Embryonic facial prominence (tissue), 1 donor: ENCODE data around the gene DNPH1.

Source experiments
- DNase-seq: peaks from one replicate; pipeline ENCODE4 v3.0.0-alpha.2; 2016; ENCODE audit errors: extremely low spot score

Gene DNPH1

DNA sequence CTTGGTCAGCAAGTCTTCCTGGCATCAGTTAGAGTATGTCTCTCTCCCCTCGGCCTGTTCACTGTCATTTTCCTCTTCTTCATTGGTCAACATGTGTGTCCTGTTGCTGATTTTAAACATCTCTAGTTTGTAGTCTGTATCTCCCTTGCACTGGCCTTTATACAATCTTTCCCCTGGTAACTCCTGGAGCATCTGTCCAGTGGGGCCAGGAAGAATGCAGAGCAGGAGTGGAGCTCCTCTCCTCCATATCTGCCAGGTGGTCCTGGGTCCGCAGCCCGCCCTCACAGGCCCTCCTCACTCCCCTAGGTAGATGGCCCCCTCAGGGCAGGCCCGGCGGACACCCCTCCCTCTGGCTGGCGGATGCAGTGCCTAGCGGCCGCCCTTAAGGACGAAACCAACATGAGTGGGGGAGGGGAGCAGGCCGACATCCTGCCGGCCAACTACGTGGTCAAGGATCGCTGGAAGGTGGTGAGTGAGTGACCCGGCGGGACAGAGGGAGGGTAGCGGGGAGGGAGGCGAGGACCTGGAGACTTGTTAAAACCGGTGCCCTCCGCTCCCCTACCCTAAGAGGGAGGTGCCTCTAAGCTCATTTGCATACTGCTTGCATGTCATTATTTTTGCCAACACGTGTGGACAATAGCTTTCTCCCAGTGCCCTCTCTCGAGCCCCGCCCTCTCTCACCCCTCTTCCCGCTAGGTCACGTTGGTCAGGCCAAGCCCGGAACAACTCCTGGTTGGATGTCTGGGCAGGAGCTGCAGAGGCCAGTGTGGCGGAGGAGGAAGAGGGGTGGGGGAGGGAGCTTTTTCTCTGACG lies 17.2 kb upstream of the DNPH1 start:
- no peak for DNase-seq

DNA sequence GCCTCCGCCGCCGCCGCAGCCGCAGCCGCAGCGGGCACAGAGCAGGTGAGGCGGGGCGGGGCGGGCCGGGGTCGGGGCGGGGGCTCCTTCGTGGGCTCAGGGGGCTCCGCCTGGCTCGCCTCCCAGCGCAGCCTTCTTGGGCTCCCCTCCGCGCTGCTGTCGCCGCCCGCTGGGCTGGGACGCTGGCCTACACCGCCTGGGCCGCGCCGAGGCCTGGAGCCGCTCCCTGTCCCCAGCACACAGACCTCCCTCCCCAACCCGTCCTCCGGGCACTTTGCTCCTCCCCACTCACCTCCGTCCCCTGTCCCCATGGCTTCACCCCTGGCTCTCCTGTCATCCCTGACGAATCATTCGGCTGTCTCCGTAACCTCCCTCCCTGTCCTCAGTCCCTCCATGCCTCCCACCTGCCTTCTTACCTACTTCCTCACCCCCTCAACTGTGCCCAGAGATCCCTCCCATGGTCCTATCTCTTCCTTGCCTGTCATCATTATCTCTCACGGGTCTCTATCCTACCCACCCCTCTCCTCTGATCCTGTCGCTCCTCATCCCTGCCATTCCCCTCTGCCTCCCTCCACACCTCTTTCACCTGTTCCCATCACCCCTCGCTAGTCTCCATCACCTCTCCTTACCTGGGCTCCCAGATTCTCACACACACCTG lies 14.5 kb upstream of the DNPH1 start:
- DNase-seq, result no peak

DNA sequence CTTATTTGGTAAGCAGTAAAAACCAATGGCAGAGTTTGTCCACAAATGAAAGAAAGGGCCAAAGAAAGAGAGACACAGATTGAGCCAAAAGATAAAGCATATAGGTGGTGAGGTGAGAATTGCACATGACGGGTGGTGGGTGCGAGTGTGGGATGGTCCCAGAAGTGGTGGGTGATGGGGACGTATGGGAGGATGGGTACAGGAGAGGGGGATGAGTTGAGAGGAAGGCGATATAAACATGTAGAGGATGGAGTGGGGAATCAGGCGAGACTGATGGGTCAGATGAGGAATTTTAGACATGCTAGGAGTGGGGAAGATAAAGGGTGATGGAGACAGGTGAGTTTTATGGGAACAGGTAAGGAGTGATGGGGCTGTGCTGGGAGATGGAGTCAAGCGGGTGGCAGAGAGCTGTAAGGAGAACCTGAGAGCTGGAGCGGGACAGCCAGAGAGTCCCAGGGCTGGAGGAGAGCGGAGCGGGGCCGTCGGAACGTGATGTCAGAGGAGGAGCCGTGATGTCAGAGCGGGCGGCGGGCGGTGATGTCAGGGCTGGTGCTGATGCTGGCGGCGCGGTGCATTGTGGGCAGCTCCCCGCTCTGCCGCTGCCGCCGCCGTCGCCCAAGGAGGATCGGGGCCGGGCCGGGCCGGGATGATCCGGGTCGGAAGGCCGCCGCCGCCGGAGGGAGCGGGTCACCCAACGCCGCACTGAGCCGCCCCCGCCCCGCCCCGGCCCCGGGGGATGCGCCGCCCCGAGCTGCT lies 13.8 kb upstream of the DNPH1 start, which contains the start of gene TTBK1:
Gene TTBK1, plus strand, starts transcription at position 574 of the 756 bp plus-strand sequence. CDS start 3,180 bp downstream, outside the sequence.
- no peak for DNase-seq

DNA sequence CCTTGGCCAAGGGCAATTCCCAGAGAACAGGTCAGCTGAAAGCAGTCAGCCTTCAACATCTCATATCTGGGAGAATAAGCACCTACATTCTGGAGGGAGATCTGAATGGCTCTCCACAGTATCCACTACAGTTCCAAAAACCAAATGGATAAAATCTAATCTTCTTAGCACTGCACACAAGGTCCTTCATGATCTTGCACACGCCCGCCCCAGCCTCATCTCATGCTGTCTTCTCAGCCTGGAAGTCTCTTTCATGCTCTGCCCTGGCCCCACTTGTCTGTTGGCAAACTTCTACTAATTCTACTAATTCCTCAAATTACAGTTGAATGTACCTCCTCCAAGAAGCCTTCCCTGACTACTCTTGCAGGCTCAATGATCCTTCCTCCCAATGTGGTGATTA lies 12.2 kb upstream of the DNPH1 start:
- DNase-seq, result no peak

DNA sequence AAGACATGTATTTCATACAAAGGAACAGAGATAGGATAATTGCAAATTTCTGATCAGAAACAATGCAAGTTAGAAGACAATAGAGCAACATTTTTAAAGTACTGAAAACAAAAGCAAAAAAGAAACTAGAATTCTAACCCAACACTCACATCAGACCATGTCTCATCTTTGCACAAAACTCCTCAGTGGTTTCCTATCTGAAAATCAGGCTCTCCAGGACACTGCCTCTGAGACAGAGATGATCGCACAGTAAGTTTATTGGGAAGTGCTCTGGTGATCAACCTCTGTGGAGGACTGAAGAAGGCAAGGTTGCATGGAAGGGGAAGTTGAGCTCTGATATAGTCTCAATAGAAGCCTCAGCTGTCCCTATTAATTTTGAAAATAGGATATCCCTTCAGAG lies 11.7 kb upstream of the DNPH1 start:
- DNase-seq, result no peak

DNA sequence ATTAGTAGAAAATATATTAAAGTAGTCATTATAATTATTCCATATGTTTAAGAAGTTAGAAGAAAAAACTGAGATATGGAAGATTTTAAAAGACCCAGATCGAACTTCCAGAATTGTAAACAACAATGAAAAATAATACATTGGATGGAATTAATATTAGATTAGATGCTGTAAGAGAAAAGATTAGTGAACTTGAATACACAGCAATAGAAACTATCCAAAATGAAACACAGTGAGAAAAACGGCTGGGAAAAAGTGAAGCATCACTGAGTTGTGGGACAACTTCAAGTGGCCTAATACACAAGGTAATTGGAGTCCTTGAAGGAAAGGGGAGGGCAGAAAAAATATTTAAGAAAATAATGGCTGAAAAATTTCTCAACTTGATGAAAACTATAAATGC lies 9.8 kb upstream of the DNPH1 start:
- no peak for DNase-seq

DNA sequence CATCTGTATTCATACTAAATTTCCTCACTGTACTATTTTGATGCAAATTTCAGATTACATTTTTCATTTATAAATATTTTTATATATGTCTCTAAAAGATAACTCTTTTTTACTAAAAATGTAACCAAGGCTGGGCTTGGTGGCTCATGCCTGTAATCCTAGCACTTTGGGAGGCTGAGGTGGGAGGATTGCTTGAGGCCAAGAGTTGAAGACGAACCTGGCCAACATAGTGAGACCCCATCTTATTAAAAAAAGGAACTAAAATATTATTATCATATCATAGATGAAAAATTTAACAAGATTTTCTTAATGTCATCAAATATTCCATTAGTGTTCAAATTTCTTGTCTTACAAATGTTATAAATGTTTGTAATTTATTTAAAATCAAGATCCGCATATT lies 6.6 kb upstream of the DNPH1 start:
- no peak for DNase-seq

DNA sequence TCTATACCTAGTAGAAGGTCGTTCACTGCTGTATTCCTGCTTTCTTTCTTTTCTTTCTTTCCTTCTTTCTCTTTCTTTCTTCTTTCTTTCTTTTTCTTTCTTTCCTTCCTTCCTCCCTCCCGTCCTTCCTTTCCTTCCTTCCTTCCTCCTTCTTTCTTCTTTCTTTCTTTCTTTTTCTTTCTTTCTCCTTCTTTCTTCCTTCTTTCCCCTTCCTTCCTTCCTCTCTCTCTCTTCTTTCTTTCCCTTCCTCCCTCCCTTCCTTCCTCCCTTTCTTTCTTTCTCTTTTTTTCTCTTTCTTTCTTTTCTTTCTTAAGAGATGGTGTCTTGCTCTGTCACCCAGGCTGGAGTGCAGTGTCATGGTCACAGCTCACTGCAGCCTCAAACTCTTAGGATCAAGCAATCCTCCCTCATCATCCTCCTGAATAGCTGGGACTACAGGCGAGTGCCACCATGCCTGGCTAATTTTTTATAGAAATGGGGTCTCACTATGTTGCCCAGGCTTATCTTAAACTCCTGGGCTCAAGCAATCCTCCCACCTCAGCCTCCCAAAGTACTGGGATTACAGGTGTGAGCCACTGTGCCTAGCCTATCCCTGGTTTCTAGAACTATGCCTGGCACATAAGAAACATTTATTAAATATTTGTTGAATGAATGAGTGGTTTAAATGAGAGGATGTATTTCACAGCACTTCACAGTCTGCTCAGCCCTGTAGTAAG lies 2.6 kb upstream of the DNPH1 start:
- DNase-seq, result no peak

DNA sequence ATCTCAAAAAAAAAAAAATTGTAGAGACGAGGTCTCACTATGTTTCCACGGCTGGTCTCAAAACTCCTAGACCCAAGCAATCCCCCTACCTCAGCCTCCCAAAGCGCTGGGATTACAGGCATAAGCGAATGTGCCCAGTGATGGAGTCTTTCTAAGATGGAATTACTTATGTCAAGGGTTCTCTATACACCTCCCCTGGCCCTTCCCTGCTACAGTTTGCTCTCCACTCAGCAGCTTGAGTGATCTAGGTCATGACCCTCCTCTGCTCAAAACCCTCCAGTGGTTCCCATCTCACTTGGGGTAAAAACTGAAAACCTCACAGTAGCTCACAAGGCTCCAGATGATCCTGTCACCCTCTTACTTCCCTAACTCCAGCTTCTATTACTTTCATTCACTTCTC lies 1.8 kb upstream of the DNPH1 start:
- DNase-seq, result no peak

DNA sequence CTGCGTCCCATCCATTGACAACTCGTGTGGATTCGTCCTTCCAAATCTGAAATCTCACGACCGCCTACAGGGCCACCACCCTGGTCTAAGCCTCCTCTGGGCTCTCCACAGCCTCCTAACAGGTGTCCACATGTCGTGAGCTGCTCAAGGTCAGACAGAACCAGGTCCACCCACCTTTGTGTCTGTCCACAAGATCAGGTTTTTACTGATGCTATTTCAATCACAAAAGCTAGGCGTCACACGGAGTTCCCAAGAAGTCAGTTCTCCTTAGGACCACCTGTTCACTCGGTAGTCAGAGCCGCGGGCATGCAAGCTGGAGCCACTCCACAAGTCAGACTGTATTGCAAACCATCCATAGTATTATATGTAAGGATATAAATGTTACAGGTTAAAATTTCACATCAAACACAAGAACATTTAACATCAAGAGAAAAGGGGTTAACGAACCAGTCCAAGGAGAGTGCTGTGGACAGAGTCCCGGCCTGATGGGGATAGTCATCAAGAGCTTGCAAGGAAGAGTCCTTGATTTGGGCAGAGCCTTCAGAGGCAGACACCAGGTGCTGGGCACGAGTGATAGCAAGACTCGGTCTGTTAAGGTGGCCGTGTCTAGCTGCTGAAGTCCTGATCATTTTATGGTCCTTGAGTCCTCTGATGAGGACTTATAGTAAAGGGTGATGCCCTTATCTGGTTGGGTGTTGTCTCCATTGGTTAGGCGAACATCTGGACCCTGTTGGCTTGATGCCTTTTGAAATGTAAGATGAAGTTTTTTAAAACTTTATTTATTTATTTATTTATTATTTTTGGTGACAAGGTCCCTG lies 731 bp upstream of the DNPH1 start:
- DNase-seq, result no peak

DNA sequence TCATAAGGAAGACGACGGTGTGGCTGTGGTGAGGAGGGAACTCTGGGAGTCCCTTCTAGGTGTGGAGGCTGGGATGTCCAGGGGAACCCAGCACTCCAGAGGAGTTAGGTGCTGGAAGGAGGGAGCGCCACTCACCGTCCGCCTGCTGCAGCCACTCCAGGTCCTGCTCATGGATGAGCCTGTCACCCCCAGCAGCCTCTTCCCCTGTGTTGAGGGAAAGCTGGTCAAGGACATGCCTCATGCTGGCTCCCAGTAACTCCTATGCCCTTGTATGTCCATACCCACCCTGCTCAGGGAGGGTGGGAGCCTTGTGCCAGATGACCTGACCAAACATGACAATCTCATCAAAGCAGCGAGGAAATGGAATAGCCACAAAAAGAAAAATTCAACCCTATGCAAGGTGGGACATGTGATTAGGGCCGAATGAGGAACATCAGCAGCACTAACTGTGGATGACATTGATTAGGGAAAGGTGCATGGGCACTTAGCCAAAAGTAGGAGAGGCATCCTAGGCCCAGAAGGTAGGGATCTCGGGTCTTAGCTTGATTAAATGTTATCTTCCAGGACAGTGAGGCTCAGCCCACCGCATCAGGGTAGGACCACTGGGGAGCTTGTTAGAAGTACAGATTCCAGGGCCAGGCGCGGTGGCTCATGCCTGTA lies 3.0 kb downstream of the DNPH1 start:
- DNase-seq, result no peak

DNA sequence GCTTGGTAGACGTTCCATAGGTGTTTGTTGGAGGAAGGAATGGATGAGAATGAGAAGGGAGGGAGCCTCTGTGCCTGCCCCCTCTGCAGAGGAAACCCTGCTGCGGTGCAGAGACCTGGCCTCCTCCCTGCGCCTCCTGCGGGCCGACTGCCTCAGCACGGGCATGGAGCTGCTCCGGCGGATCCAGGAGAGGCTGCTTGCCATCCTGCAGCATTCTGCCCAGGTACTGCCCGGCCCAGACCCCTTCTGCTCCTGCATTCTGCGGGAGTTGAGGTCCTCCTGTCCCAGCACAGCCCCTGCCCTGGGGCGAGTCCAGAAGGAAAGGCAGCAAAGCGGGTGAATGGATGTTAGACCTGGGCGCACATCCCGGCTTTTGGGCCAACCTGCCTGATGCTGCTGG lies 6.1 kb downstream of the DNPH1 start:
- no peak for DNase-seq

DNA sequence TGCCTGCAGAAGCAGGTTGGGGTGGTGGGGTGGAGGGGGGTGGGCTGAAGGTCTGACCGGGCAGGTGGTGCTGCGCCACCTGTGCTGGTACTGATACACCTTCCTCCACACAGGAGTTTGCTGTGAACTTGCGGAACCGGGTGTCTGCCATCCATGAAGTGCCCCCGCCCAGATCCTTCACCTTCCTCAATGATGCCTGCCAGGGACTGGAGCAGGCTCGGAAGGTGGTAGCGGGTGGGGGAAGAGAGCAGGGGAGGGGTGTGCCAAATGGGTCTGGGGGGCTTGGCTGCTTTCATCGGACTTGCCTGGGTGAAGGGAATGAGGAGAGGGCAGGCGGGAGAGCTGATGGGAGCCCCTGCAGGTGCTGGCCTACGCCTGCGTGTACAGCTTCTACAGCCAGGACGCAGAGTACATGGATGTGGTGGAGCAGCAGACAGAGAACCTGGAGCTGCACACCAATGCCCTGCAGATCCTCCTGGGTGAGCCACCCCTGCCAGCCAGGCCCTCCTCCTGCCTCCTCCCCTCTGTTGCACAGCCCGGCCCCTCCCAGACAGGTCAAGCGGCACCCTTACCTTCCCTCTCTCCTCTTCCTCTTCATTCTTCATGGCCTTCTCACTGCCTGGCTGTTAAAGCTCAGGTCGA lies 6.7 kb downstream of the DNPH1 start:
- no peak for DNase-seq

DNA sequence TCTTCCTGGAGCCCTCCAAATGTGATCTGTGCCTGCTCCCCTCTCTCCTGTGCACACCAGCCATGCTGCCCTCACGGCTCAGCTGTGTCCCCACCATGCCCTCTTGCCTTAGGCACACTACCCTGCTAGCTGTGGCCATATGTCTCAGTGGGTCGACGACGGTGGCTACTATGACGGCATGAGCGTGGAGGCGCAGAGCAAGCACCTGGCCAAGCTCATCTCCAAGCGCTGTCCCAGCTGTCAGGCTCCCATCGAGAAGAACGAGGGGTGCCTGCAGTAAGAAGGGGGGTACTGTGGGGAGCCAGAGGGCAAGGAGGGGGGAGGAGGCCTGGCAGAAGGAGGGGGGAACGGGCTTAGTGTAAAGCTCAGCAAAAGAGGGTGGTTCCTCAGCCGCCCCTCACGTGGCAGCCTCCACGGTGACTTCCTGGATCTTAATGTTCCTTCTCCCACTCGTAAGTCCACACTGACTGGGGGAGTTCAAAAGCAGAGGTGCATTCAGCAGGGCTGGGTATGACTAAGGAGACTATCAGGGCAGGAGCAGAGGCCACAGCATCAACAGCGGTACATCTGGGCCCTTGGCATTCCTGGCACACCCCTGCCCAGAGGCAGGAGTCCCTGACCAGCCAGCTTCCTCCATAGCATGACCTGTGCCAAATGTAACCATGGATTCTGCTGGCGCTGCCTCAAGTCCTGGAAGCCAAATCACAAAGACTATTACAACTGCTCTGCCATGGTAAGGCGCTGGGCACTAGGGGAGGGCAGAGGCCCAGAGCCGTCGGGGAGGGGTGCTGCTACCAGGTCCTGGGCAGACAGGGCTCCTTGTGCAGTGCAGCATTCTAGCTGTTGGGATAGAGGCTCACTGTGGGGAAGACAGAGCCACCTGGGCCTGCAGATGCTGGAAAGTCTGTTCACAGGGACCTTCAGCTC lies 8.0 kb downstream of the DNPH1 start:
- DNase-seq, result no peak

DNA sequence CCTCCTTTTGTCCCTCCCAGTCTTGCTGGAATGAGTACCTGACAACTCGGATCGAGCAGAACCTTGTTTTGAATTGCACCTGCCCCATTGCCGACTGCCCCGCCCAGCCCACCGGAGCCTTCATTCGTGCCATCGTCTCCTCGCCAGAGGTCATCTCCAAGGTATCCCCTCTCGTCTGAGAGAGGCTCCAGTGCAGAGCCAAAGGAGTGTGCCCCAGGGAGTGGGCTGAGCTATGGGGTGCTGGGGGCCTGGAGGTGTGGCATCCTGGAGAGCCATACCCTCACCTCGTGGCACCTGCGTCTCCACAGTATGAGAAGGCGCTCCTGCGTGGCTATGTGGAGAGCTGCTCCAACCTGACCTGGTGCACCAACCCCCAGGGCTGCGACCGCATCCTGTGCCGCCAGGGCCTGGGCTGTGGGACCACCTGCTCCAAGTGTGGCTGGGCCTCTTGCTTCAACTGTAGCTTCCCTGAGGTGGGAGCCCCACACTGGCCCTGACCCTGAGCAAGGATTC lies 8.8 kb downstream of the DNPH1 start:
- DNase-seq, result no peak

DNA sequence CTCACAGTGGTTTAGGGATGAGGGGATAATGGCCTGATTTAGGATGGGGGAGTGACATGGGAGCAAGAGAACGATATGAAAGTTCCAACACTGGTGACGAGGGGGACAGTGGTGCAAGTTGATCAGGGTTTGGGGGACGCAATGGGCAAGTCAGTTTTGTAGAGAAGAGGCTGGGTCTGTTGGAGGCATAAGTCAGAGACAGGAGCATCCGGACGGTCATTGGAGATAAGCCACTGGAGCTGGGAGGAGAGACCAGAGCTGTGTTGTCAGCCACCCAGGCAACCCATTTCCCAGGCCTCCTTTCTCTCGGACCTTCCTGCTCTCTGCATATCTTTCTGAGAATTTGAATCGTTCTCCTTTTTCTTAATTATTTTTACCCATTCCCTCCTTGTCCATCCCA lies 9.5 kb downstream of the DNPH1 start:
- DNase-seq, result no peak

DNA sequence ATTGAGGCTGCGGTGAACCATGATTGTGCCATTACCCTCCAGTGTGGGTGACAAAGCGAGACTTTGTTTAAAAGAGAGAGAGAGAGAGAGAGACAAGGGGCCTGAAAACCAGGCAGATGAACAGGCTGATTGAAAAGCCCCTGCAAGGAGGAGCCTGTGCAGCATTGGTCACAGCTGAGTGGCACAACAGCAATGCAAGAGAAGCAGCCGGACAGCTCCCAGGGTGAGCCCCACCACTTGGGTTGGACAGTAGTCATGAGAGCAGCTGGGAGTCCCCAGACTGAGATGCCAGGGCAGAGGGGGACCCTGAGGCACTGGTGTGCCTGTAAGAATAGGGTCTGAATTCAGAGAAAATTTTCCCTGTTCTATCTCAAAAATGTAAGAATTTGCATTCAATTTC lies 10.2 kb downstream of the DNPH1 start:
- DNase-seq, result no peak

DNA sequence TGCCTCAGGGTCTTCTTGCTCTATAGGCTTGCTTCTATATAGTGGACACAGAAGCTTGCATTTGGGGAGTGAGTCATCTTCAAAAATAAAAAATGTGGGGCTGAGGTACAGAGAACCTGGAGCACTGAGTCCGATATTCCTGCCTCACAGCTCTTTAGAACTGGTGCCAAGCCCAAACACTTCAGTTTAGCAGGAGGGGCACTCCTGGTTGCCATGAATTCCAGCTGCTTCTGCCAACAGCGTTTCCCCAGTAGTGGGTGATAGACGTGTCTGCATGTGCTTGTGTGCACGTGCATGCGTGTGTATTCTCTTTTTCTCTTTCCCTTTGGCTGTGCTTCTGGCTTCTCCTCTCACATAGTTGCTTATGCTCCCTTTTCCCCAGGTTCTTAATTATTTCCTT lies 11.9 kb downstream of the DNPH1 start:
- DNase-seq, result no peak

DNA sequence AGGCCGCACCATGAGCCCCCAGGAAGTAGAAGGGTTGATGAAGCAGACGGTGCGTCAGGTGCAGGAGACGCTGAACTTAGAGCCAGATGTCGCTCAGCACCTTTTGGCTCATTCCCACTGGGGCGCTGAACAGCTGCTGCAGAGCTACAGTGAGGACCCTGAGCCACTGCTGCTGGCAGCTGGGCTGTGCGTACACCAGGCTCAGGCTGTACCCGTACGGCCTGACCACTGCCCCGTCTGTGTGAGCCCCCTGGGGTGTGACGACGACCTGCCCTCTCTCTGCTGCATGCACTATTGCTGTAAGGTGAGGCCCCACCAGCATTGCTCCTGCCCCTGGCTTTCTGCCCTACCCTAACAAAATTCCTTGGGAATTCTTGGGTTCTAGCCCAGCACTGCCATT lies 13.1 kb downstream of the DNPH1 start:
- no peak for DNase-seq
